GM12801 (cell line): ENCODE measurements around the gene SIGLEC8.
A peak's percentile ranks its signal among the peaks of the same experiment; 100 is the strongest.

Experiments
- CTCF ChIP-seq: IDR thresholded peaks from one replicate; pipeline ENCODE4 v1.5.1; 2011; ENCODE audit warnings: control low read depth; ENCODE audit not compliant: insufficient read length; ENCODE audit errors: extremely low read depth

Gene SIGLEC8

GRCh38 chr19:51479531-51480331 lies 21.5 kb upstream of the SIGLEC8 start:
- no peak for TF ChIP-seq CTCF

GRCh38 chr19:51478381-51479234 lies 20.4 kb upstream of the SIGLEC8 start, which contains the start of gene CEACAM18:
CEACAM18 (plus strand) TSS chr19:51478539.
- no peak for TF ChIP-seq CTCF

DNA sequence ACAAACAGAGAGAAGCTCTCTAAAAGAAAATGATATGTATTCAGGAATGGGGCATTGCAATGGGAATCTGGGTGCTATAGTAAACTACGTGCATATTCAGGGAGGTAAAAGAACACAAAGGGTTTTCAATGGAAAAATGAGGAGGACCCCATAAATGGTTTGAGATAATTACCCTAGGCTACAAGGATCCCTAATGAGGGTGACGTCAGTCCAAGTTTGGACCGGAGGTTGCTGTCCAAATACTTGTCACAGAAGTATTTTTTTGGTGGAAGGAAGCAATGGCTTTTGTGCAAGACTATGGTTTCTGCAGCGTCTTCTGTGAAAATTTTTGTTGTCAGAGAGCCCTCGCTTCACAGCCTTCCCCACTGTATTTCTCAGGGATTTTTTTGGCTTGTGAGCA lies 19.1 kb upstream of the SIGLEC8 start:
- no peak for TF ChIP-seq CTCF

DNA sequence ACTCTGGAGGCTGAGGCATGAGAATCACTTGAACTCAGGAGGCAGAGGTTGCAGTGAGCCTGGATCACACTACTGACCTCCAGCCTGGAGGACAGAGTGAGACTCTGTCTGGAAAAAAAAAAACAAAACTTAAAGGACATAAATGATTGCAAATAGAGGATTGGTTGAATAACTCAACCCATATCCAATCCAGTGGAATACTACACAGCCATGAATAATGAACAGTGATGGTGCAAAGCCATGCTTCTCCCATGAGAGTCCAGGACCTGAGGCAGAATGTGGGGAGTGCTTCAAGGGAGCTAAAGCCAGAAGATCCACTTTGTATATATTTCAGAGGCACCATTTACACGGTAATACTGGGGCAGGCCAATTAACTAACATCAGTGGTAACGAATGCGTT lies 17.9 kb upstream of the SIGLEC8 start:
- TF ChIP-seq CTCF = no peak

DNA sequence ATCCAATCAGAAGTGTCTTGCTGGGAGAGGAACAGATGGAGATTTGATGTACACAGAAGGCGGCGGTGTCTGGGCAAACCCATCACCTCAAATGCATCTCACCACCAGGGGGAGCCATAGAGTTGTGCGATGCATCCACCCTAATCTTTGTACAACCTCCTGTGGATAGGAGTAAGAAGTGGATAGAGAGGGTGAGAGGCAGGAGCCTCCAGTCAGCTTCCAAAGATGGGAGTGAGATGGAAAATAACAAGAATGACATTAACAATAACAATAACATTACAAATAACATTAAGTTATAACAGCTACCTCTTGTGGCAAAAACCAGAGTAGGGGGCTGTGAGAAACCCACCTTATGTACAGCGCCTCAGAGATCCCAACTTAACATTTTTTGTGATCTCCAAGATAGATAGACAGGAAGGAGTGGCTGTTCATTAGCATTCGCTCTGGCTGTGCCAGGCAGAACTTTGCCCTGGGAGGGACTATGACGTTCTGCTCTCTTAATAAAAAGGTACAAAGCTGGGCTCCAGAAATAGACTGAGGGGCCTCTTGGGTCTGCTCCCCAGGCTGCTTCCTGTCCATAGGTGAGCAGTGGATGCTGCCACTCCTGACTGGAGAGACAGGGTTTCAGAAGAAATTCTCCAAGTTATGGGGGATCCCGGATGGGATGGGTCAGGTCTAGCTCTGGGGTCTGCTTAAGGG lies 14.9 kb upstream of the SIGLEC8 start:
- TF ChIP-seq CTCF = peak; percentile 58

DNA sequence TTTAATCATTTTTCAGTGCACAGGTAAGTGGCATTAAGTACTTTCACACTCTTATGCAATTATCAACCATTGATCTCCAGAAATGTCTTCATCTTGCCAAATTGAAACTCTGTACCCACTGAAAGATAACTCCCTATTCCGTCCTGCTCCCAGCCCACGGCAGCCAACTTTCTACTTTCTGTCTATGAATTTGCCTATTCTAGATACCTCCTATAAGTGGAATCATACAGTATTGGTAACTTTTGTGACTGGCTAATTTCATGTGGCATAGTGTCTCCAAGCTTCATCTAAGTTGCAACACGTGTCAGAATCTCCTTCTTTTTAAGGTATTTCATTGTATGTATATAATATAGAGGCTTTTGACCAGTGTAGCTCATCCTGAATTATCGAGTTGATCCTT lies 14.4 kb upstream of the SIGLEC8 start:
- TF ChIP-seq CTCF = no peak

GRCh38 chr19:51471527-51471926 lies 13.3 kb upstream of the SIGLEC8 start:
- TF ChIP-seq CTCF = no peak
